ENCODE data around the gene CNTN3.

DNA sequence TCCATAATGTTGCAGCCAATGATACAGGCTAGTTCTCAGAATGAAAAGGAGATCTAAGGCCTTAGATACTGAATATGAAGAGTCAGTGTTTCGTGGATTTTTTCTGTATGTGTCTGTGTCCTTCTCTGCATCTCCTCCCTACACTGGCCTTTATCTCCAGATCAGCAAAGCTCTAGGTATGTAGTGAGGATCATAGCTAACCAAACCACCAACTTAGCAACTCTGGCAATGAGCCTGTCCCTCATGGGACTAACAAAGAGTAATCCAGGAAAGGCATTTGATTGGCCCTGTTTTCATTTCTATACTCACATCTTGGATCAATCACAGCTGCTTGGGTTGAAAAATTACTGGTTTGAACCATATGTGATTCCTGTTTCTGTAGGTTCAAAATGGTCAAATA, 18.6 kb upstream of the CNTN3 start:
- TF ChIP-seq, protein P1, sequence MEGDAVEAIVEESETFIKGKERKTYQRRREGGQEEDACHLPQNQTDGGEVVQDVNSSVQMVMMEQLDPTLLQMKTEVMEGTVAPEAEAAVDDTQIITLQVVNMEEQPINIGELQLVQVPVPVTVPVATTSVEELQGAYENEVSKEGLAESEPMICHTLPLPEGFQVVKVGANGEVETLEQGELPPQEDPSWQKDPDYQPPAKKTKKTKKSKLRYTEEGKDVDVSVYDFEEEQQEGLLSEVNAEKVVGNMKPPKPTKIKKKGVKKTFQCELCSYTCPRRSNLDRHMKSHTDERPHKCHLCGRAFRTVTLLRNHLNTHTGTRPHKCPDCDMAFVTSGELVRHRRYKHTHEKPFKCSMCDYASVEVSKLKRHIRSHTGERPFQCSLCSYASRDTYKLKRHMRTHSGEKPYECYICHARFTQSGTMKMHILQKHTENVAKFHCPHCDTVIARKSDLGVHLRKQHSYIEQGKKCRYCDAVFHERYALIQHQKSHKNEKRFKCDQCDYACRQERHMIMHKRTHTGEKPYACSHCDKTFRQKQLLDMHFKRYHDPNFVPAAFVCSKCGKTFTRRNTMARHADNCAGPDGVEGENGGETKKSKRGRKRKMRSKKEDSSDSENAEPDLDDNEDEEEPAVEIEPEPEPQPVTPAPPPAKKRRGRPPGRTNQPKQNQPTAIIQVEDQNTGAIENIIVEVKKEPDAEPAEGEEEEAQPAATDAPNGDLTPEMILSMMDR (IDR thresholded peaks at IDR 0.05; ENCODE audit: low read length): no peak
- no peak for TF ChIP-seq EZH2 (optimal IDR thresholded peaks at IDR 0.05; ENCODE audit: low read depth, low read length)

Measured in MM.1S (cell line).